ENCODE data around the gene SLC9A1. TPM values are rescaled to one million over a fixed set of nuclear protein-coding genes. Genes with fewer than 3 reads are reported as not detected.

SLC9A1 gene
- total RNA-seq, 1 experiment from 2014 or later, result 21.7 TPM

DNA sequence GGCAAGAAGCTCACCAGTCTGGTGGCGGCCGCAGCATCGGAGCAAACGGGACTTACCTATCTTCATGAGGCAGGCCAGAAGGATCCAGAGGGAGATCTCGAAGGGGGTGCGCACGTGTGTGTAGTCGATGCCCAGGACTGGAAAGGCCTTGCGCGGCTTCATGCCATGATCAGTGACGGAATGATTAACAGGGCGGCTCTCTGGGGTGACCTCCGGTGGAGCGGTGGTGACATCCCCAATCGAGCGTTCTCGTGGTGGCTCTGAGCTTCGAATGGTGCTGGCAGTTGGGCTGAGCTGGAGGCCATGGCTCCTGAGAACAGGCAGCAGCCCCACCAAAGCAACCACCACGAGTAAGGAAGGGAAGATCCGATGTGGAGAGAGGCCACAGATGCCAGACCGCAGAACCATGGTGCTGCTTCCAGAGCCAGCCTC lies 982 bp downstream of the SLC9A1 start:
- CTCF ChIA-PET, result interaction anchor here (1.4 to 1.9 kb wide), 2 partner anchors 11 to 42 kb away, joined by 6 to 11 read pairs; no protein-coding TSS in a partner anchor
- Histone ChIP-seq H3K36me3 (ENCODE audit: control insufficient read depth in 1 of 2, insufficient read depth in 2 of 2, low read length in 2 of 2) (no peaks in the 10 kb centered on the region), H3K9me3 (ENCODE audit: control insufficient read depth in 1 of 2, insufficient read depth in 1 of 2, low read depth in 1 of 2, low read length in 2 of 2) (no peaks in the 10 kb centered on the region), H3K4me2 (ENCODE audit: low read length) (peak overlapping the region; percentile 96), H3K27me3 (ENCODE audit: insufficient read depth, low read length) (no peaks in the 10 kb centered on the region), H3K9me2 (ENCODE audit: insufficient read depth) (no peaks in the 10 kb centered on the region), H4K20me1 (ENCODE audit: insufficient read depth) (no peaks in the 10 kb centered on the region), H3K4me1 (ENCODE audit: control insufficient read depth in 1 of 2, insufficient read depth in 2 of 2, low read length in 2 of 2) (peaks cover 19 to 30% of the 10 kb centered on the region in 2 experiments; a peak in 3 of 4 replicates), H3K27ac (ENCODE audit: low read depth, low read length) (no peak overlapping the region), H3K9ac (ENCODE audit: low read length) (peak overlapping the region; percentile 85), H2AFZ (ENCODE audit: low read depth, low read length, poor library complexity, severe bottlenecking) (no peak overlapping the region), H3K79me2 (ENCODE audit: insufficient read depth, low read length) (peaks cover 44% of the 10 kb centered on the region), H3K4me3 (replicated peaks in 1 of 2; ENCODE audit: low read depth in 1 of 2, low read length in 2 of 2) (peak overlapping the region; percentile 62 to 78)
- TF ChIP-seq SP1 (IDR thresholded peaks at IDR 0.05; ENCODE audit: low read depth), result no peak
- TF ChIP-seq CEBPB (IDR thresholded peaks at IDR 0.05; ENCODE audit: low read depth), result no peak
- TF ChIP-seq SIN3A (IDR thresholded peaks at IDR 0.05; ENCODE audit: low read depth), result no peak
- TF ChIP-seq SRF (IDR thresholded peaks at IDR 0.05; ENCODE audit: low read depth), result no peak
- TF ChIP-seq, protein P1, sequence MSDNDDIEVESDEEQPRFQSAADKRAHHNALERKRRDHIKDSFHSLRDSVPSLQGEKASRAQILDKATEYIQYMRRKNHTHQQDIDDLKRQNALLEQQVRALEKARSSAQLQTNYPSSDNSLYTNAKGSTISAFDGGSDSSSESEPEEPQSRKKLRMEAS (IDR thresholded peaks at IDR 0.05), result no peak
- ATAC-seq, result no peak
- RAD21 ChIA-PET (ENCODE audit: low non-redundant PET in 1 of 2, low total read pairs in 2 of 2, uncharacterized antibody in 2 of 2, unreplicated experiment in 2 of 2), result no interaction called here
- BruUV-seq (replicated peaks), result TSS peak; percentile 47
- intact Hi-C loops (cut with micrococcal nuclease), result no loop called here
- POLR2A ChIA-PET, result interaction anchor here (1.0 to 2.7 kb wide), 9 partner anchors 10 to 920 kb away, joined by 3 to 61 read pairs (median 5); partner anchors contain the start of genes CEP85 and WDTC1
- no peak for DNase-seq (ENCODE audit: low read depth, low spot score)

DNA sequence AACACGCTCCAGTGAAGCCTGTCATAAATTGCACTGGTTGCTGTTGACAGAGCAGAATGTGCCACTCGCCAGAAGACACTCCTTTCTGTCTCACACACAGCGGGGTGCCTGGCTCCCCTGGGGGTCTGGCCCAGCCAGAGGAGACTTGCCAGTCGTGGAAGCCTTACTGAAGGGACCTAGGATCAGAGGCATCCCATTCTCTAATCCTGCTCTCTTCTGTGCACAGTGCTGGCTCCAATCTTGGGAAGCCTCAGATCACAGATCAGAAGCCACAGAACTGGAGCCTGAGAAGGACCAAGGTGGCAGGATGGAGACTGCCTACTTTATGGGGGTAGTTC lies 1.4 kb downstream of the SLC9A1 start:
- ChIA-PET POLR2A (interaction anchor here (1.3 to 2.7 kb wide), 6 partner anchors 10 to 72 kb away, joined by 4 to 61 read pairs (median 16); no protein-coding TSS in a partner anchor), CTCF (no interaction called here)
- TF ChIP-seq RAD21 (IDR thresholded peaks at IDR 0.05; ENCODE audit: low read depth) (no peak), CBX3 (IDR thresholded peaks at IDR 0.05; ENCODE audit: low read depth) (no peak), SP1 (IDR thresholded peaks at IDR 0.05; ENCODE audit: low read depth) (no peak), EZH2 (IDR thresholded peaks at IDR 0.05) (no peak), SRF (IDR thresholded peaks at IDR 0.05; ENCODE audit: low read depth) (no peak)

More for the DNA sequence above, 1.4 kb downstream of the SLC9A1 start:
- intact Hi-C loops (cut with micrococcal nuclease), result no loop called here
- no TSS peak for BruUV-seq (replicated peaks)
- no peak overlapping the region for H3K27ac ChIP-seq (ENCODE audit: low read depth, low read length)
- RAD21 ChIA-PET (ENCODE audit: low non-redundant PET in 1 of 2, low total read pairs in 2 of 2, uncharacterized antibody in 2 of 2, unreplicated experiment in 2 of 2), result no interaction called here
- no peaks in the 10 kb centered on the region; a peak in 1 of 4 replicates for H3K36me3 ChIP-seq (ENCODE audit: control insufficient read depth in 1 of 2, insufficient read depth in 2 of 2, low read length in 2 of 2)
- H3K9ac ChIP-seq (ENCODE audit: low read length), result peak overlapping the region; percentile 85; the same call in 1 of the 2 replicates
- no peaks in the 10 kb centered on the region for H3K9me2 ChIP-seq (ENCODE audit: insufficient read depth)
- ATAC-seq (no peak), DNase-seq (ENCODE audit: low read depth, low spot score) (no peak)
- H2AFZ ChIP-seq (ENCODE audit: low read depth, low read length, poor library complexity, severe bottlenecking), result no peak overlapping the region
- H3K79me2 ChIP-seq (ENCODE audit: insufficient read depth, low read length), result peaks cover 48% of the 10 kb centered on the region
- H4K20me1 ChIP-seq (ENCODE audit: insufficient read depth), result no peaks in the 10 kb centered on the region
- no peaks in the 10 kb centered on the region for H3K9me3 ChIP-seq (ENCODE audit: control insufficient read depth in 1 of 2, insufficient read depth in 1 of 2, low read depth in 1 of 2, low read length in 2 of 2)
- no peaks in the 10 kb centered on the region for H3K27me3 ChIP-seq (ENCODE audit: insufficient read depth, low read length)
- peak overlapping the region in 1 of 2 experiments; percentile 78; a peak in 1 of 4 replicates for H3K4me3 ChIP-seq (replicated peaks in 1 of 2; ENCODE audit: low read depth in 1 of 2, low read length in 2 of 2)
- H3K4me2 ChIP-seq (ENCODE audit: low read length), result peak overlapping the region; percentile 96
- peaks cover 19 to 30% of the 10 kb centered on the region in 2 experiments; a peak in 3 of 4 replicates for H3K4me1 ChIP-seq (ENCODE audit: control insufficient read depth in 1 of 2, insufficient read depth in 2 of 2, low read length in 2 of 2)
